Measurements from ENCODE around the gene PADI6. TPM values are rescaled to one million over a fixed set of nuclear protein-coding genes. Genes with fewer than 3 reads are reported as not detected.
"Not testable (repeated sequence)": the region's sequence is repeated elsewhere in the genome, so short reads cannot be mapped to it uniquely, and the experiment has no call there.

PADI6 gene
- total RNA-seq, 4 donors from 2014 or later = not detected

- Histone ChIP-seq H3K27ac (no peak overlapping the region), H3K27me3 (peaks cover 7% of the 10 kb centered on the region), H3K4me3 (no peak overlapping the region), H3K36me3 (peaks cover 0 to 43% of the 10 kb centered on the region in 2 donors), H3K9me3 (no peaks in the 10 kb centered on the region), H3K4me1 (no peaks in the 10 kb centered on the region)
- ATAC-seq = peak; percentile 73
- TF ChIP-seq CTCF (IDR thresholded peaks at IDR 0.05) = peak in 3 of 4 experiments; percentile 39 to 72 (median 55)
- TF ChIP-seq POLR2AphosphoS5 (IDR thresholded peaks at IDR 0.05) = no peak
- TF ChIP-seq EP300 (IDR thresholded peaks at IDR 0.05) = no peak
- TF ChIP-seq POLR2A (IDR thresholded peaks at IDR 0.05) = no peak
- 55 to 85% methylated on average over 2 to 4 of the region's 15 CpGs for WGBS, 2 donors (ENCODE audit: low coverage in 1 of 2)
Measured at GRCh38 chr1:17405898-17406759, 34.1 kb downstream of the PADI6 start.

DNA sequence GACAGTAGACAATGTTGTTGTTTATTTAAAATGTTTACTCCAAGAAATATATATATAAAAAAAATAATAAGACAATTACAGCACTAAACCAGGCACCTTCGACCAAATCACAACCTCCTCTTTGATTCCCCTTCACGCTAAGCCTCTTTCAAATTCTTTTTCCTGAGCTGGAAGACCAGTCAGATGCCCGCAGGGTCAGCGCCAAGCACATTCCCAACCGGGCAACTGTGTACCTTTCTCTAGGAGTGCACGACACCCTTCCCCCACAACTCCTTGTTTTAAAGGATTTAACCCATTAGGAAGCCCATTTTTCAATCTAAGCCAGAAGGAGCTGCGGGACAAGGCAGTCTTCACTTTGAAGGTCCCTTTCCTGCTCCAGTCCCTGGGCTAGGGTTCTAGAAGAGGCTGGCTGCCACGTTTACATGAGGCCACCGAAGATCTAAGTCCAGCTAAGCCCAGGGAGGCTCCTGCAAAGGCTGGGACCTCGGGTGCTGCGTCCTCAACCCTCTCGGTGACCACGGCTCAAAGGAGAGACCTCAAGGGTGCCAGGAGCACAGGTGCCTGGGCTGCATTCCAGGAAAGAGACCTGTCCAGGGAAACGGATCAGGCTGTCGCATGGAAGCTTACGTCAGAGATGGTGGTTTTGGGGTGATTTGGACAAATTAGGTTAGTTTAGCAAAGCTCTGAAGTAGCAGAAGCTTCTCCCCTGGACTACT is 34.9 kb downstream of the PADI6 start:
- H3K36me3 ChIP-seq = peaks cover 0 to 50% of the 10 kb centered on the region in 2 donors
- not testable (repeated sequence) for ATAC-seq, H3K27ac ChIP-seq, H3K4me3 ChIP-seq, H3K27me3 ChIP-seq, H3K4me1 ChIP-seq, H3K9me3 ChIP-seq
- WGBS, 2 donors (ENCODE audit: low coverage in 1 of 2) = 57 to 85% methylated on average over 5 to 9 of the region's 16 CpGs

DNA sequence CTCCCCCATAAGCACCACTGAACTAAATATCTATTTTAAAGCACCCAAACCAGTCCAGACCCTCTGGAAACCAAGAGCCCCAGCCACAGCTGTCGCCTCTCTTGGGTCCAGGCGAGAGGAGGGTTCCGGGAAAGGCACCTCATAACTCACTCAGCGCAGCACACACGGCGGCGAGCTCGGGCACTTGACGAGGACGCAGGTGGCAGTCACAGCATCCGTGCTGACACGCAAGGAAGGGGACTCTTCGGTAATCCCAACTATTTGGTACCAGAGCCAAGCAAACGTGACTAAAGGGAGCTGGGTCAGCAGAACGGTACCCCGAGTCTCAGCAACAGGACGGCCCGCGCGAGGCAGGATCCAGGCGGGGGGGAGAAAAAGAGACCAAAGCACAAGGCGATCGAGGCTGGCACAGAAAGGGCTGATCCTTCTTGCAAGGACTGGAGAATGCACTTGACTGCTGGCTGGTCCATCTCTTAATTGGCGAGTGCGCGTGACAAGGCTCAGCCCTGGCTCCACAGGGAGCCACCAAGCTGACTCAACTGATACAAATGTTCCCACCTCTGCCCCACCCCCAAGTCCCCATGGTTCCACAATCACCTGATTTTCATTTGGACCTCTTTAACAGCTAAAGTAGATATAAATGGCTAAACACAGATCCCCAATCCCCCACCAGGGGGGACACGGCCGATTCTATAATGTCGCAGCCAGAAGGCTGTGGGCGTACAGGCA is 36.0 kb downstream of the PADI6 start:
- 86 to 92% methylated on average over 1 to 21 of the region's 30 CpGs for WGBS, 2 donors (ENCODE audit: low coverage in 1 of 2)
- not testable (repeated sequence) for H3K4me3 ChIP-seq, H3K4me1 ChIP-seq, ATAC-seq, H3K9me3 ChIP-seq, H3K27ac ChIP-seq, H3K27me3 ChIP-seq
- peaks cover 0 to 61% of the 10 kb centered on the region in 2 donors for H3K36me3 ChIP-seq

GRCh38 chr1:17409391-17409811 is 37.4 kb downstream of the PADI6 start:
- H3K4me1 ChIP-seq = no peaks in the 10 kb centered on the region
- H3K27me3 ChIP-seq = no peaks in the 10 kb centered on the region
- H3K9me3 ChIP-seq = no peaks in the 10 kb centered on the region
- H3K27ac ChIP-seq = no peak overlapping the region
- no peak overlapping the region for H3K4me3 ChIP-seq
- no peak for TF ChIP-seq POLR2AphosphoS5 (IDR thresholded peaks at IDR 0.05)
- TF ChIP-seq POLR2A (IDR thresholded peaks at IDR 0.05) = no peak
- TF ChIP-seq CTCF (IDR thresholded peaks at IDR 0.05) = no peak
- no peak for TF ChIP-seq EP300 (IDR thresholded peaks at IDR 0.05)
- WGBS, 2 donors (ENCODE audit: low coverage in 1 of 2) = no CpG with 5 or more reads among the region's 10 CpGs
- ATAC-seq = no peak
- peaks cover 0 to 75% of the 10 kb centered on the region in 2 donors for H3K36me3 ChIP-seq

GRCh38 chr1:17412093-17412870 is 40.3 kb downstream of the PADI6 start:
- no peak for ATAC-seq
- Histone ChIP-seq H3K27ac (no peak overlapping the region), H3K4me3 (no peak overlapping the region), H3K27me3 (no peaks in the 10 kb centered on the region), H3K4me1 (no peaks in the 10 kb centered on the region), H3K9me3 (no peaks in the 10 kb centered on the region), H3K36me3 (peaks cover 0 to 100% of the 10 kb centered on the region in 2 donors)
- WGBS, 2 donors (ENCODE audit: low coverage in 1 of 2) = 74 to 88% methylated on average over 2 to 8 of the region's 16 CpGs
- TF ChIP-seq CTCF (IDR thresholded peaks at IDR 0.05) (no peak), POLR2AphosphoS5 (IDR thresholded peaks at IDR 0.05) (no peak), EP300 (IDR thresholded peaks at IDR 0.05) (no peak), POLR2A (IDR thresholded peaks at IDR 0.05) (no peak)

Data from gastroesophageal sphincter (tissue), 4 donors.